GM19238 (cell line): Measurements from ENCODE around the gene ABCC1.

Experiments used
- DNase-seq: peaks from one replicate; pipeline ENCODE4 v3.0.0; 2011; ENCODE audit warnings: low spot score; ENCODE audit not compliant: insufficient read length

The ABCC1 gene

DNA sequence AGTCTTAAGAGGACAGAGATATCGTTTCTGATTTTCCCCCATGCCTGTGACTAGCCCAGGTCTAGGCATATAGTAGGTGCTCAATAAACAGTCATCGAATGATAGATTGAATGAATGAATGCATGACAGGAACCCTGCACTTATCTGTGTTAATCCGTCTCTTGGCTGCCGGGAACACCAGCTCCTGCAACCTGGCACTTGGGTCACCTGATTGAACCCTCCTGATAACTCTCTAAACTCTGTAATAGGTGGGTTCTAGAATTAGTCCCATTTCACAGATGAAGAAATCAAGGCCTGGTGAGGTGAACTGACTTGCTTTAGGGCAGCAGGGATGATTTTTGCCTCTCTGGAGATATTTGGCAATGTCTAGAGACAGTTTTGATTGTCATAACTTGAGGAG is 43.7 kb downstream of the ABCC1 start:
- DNase-seq = no peak

DNA sequence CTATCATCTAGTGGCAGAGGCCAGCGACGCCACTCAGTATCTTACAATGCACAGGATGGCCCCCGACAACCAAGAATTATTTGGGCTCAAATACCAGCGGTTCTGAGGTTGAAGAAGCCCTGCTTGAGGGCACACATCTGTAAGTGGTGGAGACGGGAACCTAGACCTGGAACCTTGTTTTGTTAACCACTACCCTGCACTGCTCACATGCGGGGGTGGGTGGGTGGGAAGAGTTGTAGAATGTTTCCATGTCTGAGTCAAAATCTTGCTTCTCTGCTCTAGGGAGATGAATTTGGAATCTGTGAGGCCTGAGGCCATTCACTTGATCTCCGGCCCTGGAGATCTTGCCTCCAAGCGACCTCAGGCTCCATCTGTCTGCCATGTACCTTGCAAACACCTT is 44.1 kb downstream of the ABCC1 start:
- no peak for DNase-seq

DNA sequence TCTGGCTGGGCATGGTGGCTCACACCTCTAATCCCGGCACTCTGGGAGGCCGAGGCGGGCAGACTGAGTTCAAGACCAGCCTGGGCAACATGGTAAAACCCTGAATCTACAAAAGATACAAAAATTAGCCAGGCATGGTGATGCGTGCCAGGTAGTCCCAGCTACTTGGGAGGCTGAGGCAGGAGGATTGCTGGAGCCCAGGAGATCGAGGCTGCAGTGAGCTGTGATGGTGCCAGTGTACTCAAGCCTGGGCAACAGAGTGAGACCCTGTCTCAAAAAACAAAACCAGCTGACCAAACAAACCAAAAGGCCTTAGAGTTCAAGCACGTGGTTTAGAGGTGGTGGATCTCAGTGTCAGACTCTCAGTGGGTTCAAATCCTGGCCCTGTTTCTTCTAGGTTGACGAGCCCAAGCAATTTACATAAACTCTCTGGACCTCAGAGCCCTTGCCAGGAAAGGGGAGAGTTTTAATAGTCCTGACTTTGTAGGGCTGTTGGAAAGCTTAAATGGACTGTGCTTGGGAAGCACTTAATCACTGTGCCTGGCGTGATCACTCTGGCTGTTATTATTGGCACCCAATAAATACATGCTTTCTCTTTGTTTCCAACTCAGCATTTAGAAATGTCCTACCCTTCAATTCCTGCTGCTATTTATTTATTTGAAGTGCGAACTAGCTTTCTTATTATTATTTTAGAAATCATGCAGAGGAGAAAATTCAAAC is 44.7 kb downstream of the ABCC1 start:
- DNase-seq = no peak

DNA sequence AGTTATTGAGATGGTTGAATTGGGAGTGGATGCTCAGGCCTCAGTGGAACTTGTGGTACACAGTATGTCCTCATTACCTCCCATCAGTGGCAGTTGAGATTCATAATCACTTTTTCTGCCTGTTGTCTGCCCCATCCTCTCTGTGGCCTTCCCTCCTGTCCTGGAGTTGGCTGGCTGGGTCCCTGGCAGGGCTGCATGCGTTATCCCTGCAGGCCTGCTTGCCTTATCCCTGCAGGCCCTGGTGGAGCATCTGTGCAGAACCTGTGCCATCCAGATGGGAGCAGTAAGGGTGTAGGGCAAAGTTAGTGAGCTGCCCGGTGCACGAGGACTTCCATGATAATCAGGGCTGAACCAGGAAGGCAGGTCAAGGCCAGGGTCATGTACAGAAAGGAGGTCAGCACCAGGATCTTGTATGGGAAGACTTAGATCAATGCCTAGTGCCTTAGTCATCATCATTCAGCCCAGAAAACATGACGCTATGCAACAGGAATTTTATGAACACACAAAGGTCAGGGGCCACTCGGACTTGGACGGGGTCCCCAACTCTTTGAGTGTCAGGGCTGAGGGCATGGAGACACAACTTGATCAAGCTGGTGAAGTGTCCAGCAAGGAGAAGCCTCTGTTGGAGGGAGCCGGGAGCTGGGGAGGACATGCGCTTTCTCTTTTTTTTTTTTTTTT is 47.2 kb downstream of the ABCC1 start:
- no peak for DNase-seq

DNA sequence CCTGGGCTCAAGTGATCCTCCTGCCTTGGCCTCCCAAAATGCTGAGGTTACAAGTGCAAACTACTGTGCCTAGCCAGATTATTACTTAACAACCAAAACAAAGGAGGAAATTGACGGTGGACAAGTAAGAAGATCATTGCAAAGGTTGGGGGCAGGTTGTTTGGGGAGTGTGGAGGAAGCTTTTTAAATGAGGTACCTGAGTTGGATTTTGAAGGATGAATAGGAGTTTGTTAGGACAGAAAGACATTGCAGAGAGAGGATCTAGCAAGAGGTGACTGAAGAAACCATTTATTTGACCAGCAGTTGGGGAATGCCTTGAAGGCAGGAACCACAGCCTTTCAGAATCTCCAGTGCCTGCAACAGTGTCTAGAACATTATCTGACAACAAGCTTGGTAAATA is 51.3 kb downstream of the ABCC1 start:
- DNase-seq = no peak

- DNase-seq = no peak
Measured at GRCh38 chr16:16001596-16002255, 52.3 kb downstream of the ABCC1 start.

GRCh38 chr16:16003719-16004313 is 54.4 kb downstream of the ABCC1 start:
- DNase-seq = no peak

GRCh38 chr16:16004314-16004749 is 54.9 kb downstream of the ABCC1 start:
- no peak for DNase-seq

- no peak for DNase-seq
Measured at GRCh38 chr16:16005721-16006120, 56.3 kb downstream of the ABCC1 start.

DNA sequence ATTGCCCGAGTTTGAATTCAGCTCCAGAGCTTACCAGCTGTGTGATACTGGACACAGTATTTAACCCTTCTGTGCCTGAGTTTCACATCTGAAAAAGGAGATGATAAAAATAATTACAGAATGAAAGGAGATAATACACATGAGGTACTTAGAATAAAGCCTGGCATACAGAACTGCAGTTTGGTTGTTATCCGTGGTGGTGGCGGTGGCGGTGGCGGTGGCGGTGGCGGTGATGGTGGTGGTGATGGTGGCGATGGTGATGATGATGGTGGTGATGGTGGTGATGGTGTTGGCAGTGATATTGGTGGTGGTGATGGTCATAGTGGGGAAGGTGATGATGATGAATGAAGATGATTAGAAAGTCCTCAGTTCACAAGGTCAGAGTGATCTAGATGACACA is 57.2 kb downstream of the ABCC1 start:
- no peak for DNase-seq

- peak; percentile 77 for DNase-seq
Measured at GRCh38 chr16:16007743-16008111, 58.3 kb downstream of the ABCC1 start.

GRCh38 chr16:16008666-16009065 is 59.2 kb downstream of the ABCC1 start:
- DNase-seq = no peak

GRCh38 chr16:16009401-16009800 is 60.0 kb downstream of the ABCC1 start:
- DNase-seq = no peak

GRCh38 chr16:16010194-16010593 is 60.8 kb downstream of the ABCC1 start:
- DNase-seq = no peak

DNA sequence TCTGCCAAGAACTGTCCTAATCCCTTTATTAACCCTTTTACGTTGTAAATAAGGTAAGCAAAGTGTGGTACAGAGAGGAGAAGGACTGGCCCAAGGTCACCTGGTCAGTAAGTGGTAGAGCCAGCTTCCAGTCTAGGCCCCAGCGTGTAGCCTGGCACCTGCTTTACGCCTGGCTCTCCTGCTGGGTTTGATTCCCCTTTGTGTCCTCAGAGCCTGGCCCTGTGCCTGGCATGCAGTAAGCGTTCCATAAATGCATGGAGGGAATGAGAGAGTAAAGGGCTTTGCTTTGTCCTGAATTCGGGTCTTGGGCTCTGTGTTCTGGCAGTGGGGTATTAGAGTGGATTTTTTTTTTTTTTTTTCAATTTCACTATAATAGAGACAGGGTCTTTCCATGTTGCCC is 62.7 kb downstream of the ABCC1 start:
- no peak for DNase-seq

GRCh38 chr16:16013812-16014211 is 64.4 kb downstream of the ABCC1 start:
- DNase-seq = no peak

DNA sequence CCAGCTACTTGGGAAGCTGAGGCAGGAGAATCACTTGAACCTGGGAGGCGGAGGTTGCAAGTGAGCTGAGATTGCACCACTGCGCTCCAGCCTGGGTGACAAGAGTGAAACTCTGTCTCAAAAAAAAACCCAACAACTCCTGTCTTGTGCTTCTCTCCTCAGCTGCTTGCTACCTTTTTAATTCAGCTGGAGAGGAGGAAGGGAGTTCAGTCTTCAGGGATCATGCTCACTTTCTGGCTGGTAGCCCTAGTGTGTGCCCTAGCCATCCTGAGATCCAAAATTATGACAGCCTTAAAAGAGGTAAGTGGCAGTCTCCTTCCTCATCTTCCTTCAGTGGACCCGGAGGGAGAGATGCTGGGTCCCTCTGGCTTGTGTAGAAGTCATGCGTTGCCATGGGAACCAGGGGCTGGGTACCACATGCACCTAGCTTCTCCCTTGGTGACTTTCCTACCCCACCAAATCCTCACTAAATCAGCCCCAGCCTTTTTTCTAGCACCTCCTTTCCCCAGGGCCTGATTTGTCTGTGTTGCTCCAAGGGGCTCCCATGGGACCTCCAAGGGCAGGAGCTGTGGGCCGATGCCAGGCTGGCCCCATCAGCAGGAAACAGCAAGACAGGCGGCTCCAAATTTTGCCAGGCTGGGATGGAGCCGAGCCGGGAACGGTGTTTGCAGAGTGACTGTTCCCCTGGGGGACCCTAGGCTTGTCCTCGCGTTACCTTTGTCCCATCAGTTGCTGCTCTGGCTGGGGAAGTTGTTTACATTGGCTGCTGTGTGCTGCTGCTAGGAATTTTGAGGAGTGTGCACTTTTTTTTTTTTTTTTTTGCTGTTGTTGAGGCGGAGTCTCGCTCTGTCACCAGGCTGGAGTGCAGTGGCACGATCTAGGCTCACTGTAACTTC is 65.2 kb downstream of the ABCC1 start:
- DNase-seq = no peak

DNA sequence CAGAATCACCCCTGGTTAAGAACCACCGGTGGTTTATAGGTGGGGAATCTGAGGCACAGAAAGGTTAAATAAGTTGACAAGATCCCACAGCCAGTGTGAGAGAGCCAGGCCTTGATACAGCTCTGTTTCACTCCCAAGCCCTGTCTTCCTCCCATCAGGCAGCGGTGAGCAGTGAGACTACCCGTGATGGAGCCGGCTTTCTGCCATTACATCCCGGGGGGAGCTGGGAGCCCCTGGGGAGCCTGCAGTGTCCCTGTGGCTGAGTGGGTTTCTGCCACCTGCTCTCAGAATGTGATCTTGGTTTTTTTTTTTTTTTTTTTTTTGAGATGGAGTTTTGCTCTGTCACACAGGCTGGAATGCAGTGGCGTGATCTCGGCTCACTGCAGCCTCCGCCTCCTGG is 66.4 kb downstream of the ABCC1 start:
- DNase-seq = no peak

GRCh38 chr16:16016388-16016964 is 67.1 kb downstream of the ABCC1 start:
- DNase-seq = no peak

DNA sequence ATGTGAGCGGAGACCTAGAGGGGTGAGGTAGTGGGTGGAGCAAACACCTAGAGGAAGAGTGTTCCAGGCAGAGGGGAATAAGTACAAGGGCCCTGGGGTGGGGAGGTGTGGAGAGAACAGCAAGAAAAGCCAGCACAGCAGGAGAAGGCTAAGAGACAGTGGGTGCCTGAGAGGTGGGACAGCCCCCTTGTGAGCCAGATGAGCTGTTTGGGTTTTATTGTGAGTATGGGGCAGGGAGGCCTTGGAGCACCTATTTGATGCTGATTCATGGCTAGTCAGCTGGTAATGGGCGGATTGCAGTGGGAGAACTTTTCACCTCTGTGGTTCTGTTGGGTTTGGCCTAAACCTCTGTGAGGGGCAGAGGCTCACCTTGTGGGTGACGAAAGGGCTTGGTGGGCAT is 68.4 kb downstream of the ABCC1 start:
- no peak for DNase-seq

DNA sequence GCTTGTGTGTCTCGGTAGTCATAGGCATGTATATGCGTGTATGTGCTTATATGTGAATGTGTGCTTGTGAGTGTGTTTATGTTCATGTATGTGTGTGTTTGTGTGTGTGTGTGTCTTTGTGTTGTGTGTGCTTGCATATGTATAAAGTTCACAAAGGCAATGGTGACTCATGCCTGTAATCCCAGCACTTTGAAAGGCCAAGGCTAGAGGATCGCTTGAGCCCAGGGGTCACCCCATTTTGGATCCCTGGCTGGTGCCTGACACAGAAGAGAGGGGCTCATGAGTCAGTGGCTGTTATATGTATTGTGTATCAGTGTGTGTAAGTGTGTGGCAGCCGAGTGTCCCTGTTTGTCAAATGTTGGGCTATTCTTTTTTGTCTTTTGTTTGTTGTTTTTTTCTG is 69.3 kb downstream of the ABCC1 start:
- DNase-seq = no peak
